ENCODE results near the gene PABPN1.

Gene PABPN1

GRCh38 chr14:23307687-23308644 lies 13.3 kb upstream of the PABPN1 start:
- TF ChIP-seq TCF4 (CRISPR knock-in tag; IDR thresholded peaks at IDR 0.05; ENCODE audit: borderline replicate concordance) (no peak), ZNF565 (CRISPR knock-in tag; conservative IDR thresholded peaks at IDR 0.05; ENCODE audit: low read depth) (no peak), ZNF70 (CRISPR knock-in tag; IDR thresholded peaks at IDR 0.05) (no peak), ISL1 (CRISPR knock-in tag; IDR thresholded peaks at IDR 0.05) (no peak), ZC3H10 (CRISPR knock-in tag; IDR thresholded peaks at IDR 0.05) (no peak), TOX (CRISPR knock-in tag; IDR thresholded peaks at IDR 0.05; ENCODE audit: borderline replicate concordance) (no peak), ZFP3 (CRISPR knock-in tag; IDR thresholded peaks at IDR 0.05) (no peak), ZNF8 (CRISPR knock-in tag; IDR thresholded peaks at IDR 0.05) (no peak), CSDC2 (CRISPR knock-in tag; IDR thresholded peaks at IDR 0.05) (no peak), OSR1 (CRISPR knock-in tag; IDR thresholded peaks at IDR 0.05) (no peak), PATZ1 (CRISPR knock-in tag; IDR thresholded peaks at IDR 0.05; ENCODE audit: borderline replicate concordance) (no peak), SNAI2 (CRISPR knock-in tag; IDR thresholded peaks at IDR 0.05) (no peak), ESRRG (CRISPR knock-in tag; IDR thresholded peaks at IDR 0.05) (no peak), GLIS3 (CRISPR knock-in tag; IDR thresholded peaks at IDR 0.05) (no peak)
- TF ChIP-seq, protein P1, sequence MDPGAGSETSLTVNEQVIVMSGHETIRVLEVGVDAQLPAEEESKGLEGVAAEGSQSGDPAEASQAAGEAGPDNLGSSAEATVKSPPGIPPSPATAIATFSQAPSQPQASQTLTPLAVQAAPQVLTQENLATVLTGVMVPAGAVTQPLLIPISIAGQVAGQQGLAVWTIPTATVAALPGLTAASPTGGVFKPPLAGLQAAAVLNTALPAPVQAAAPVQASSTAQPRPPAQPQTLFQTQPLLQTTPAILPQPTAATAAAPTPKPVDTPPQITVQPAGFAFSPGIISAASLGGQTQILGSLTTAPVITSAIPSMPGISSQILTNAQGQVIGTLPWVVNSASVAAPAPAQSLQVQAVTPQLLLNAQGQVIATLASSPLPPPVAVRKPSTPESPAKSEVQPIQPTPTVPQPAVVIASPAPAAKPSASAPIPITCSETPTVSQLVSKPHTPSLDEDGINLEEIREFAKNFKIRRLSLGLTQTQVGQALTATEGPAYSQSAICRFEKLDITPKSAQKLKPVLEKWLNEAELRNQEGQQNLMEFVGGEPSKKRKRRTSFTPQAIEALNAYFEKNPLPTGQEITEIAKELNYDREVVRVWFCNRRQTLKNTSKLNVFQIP (CRISPR knock-in tag; IDR thresholded peaks at IDR 0.05; ENCODE audit: borderline replicate concordance, low read depth), result no peak
- ATAC-seq, result no peak

GRCh38 chr14:23308721-23309445 lies 12.4 kb upstream of the PABPN1 start:
- ATAC-seq, result no peak
- TF ChIP-seq CREB5 (CRISPR knock-in tag; IDR thresholded peaks at IDR 0.05; ENCODE audit: low read depth) (no peak), CSRNP3 (CRISPR knock-in tag; IDR thresholded peaks at IDR 0.05) (no peak), ZFP3 (CRISPR knock-in tag; IDR thresholded peaks at IDR 0.05) (no peak), OSR1 (CRISPR knock-in tag; IDR thresholded peaks at IDR 0.05) (no peak), ESRRG (CRISPR knock-in tag; IDR thresholded peaks at IDR 0.05) (no peak), ZNF8 (CRISPR knock-in tag; IDR thresholded peaks at IDR 0.05) (no peak), ARNTL (CRISPR knock-in tag; IDR thresholded peaks at IDR 0.05; ENCODE audit: borderline replicate concordance, low read depth) (no peak), CSDC2 (CRISPR knock-in tag; IDR thresholded peaks at IDR 0.05) (no peak), ZNF565 (CRISPR knock-in tag; conservative IDR thresholded peaks at IDR 0.05; ENCODE audit: low read depth) (no peak), ZFP30 (CRISPR knock-in tag; IDR thresholded peaks at IDR 0.05) (no peak), TOX (CRISPR knock-in tag; IDR thresholded peaks at IDR 0.05; ENCODE audit: borderline replicate concordance) (no peak), ZNF70 (CRISPR knock-in tag; IDR thresholded peaks at IDR 0.05) (no peak), RARB (CRISPR knock-in tag; IDR thresholded peaks at IDR 0.05) (no peak), TSHZ2 (CRISPR knock-in tag; IDR thresholded peaks at IDR 0.05) (no peak), PPARA (CRISPR knock-in tag; IDR thresholded peaks at IDR 0.05; ENCODE audit: borderline replicate concordance) (no peak), SNAI2 (CRISPR knock-in tag; IDR thresholded peaks at IDR 0.05) (no peak), PATZ1 (CRISPR knock-in tag; IDR thresholded peaks at IDR 0.05; ENCODE audit: borderline replicate concordance) (no peak)
- TF ChIP-seq, protein P1 (CRISPR knock-in tag; IDR thresholded peaks at IDR 0.05; ENCODE audit: borderline replicate concordance, low read depth), result no peak
